Stimulated activated naive B cell treated with anti-CD40 and anti-IgM and Interleukin-4, amounts not matched to agents 10 μg/mL and 1 μg/mL and 100 μg/mL, for 72 hours (primary cell): ENCODE data around the gene GGT6.
"Not testable (repeated sequence)": the region's sequence is repeated elsewhere in the genome, so short reads cannot be mapped to it uniquely, and the experiment has no call there.

ENCODE experiments used
- ATAC-seq, 2 donors: fragments of 150-1000 bp; cut with Tn5 transposase; replicated peaks; 2 replicates each; pipeline ENCODE4 v1.10.0; 2021; ENCODE audit warnings: moderate library complexity in 1 of 2
- DNase-seq: peaks from one replicate; pipeline ENCODE4 v3.0.0; 2021
- H3K27ac Mint-ChIP-seq: one replicate; pipeline ENCODE4 v1.8.0; 2022; ENCODE audit warnings: mild to moderate bottlenecking, mixed read lengths
- H3K27me3 Mint-ChIP-seq, 2 donors: one replicate each; pipeline ENCODE4 v1.8.0; 2022; ENCODE audit warnings: mixed read lengths in 2 of 2
- H3K36me3 Mint-ChIP-seq, 2 donors: one replicate each; pipeline ENCODE4 v1.8.0; 2022; ENCODE audit warnings: mixed read lengths in 2 of 2, mild to moderate bottlenecking in 1 of 2
- H3K4me1 Mint-ChIP-seq, 2 donors: one replicate each; pipeline ENCODE4 v1.8.0; 2022; ENCODE audit warnings: mixed read lengths in 2 of 2, mild to moderate bottlenecking in 1 of 2
- H3K4me3 Mint-ChIP-seq, 2 donors: one replicate each; pipeline ENCODE4 v1.8.0; 2022; ENCODE audit warnings: mild to moderate bottlenecking in 2 of 2, mixed read lengths in 2 of 2, moderate library complexity in 1 of 2
- H3K9me3 Mint-ChIP-seq, 2 donors: one replicate each; pipeline ENCODE4 v1.8.0; 2022; ENCODE audit warnings: mixed read lengths in 2 of 2, mild to moderate bottlenecking in 1 of 2

Gene GGT6

DNA sequence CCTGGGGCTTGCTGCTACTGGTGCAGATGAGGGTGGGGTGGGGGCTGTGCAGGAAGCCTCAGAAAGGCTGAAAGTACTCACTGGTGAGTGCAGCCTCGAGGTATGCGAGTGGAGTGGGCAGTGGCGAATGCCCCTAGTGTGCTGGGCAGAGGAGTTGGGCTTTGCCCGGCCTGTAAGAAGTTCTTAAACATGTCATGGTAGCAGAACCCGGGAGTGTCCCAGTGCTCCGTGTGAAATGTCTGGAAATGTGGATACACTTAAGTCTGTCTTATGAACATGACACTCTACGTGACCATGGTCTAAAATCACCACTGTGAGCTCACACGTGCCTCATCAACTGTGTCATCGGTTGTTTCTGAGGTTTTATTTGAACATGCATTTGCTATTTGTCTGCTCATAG, 25.7 kb upstream of the GGT6 start:
- H3K27ac Mint-ChIP-seq: no peak overlapping the region
- no peaks in the 10 kb centered on the region for H3K36me3 Mint-ChIP-seq
- H3K4me1 Mint-ChIP-seq: peaks cover 7 to 9% of the 10 kb centered on the region in 2 donors
- DNase-seq (no peak), ATAC-seq (no peak)
- peaks cover 51 to 76% of the 10 kb centered on the region in 2 donors for H3K27me3 Mint-ChIP-seq
- no peak overlapping the region for H3K4me3 Mint-ChIP-seq
- no peaks in the 10 kb centered on the region for H3K9me3 Mint-ChIP-seq

DNA sequence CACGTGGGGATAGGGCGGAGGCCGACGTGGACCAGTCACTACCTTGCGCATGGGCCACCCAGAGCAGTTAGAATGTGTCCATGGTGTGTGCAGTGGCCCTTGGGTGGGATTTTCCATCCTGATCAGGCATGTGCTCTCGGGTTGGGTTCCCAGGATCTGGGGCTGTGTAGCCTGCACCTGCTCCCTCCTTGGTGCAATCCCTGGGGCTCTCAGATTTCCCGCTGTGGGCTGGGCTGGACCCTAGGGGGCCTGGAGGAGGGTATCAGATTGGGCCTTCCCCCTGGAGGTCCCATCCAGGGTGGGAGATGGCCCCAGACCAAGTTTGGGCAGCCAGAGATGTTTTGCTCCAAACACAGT, 25.2 kb upstream of the GGT6 start:
- peaks cover 7 to 9% of the 10 kb centered on the region in 2 donors for H3K4me1 Mint-ChIP-seq
- H3K36me3 Mint-ChIP-seq: no peaks in the 10 kb centered on the region
- ATAC-seq (no peak), DNase-seq (no peak)
- H3K4me3 Mint-ChIP-seq: no peak overlapping the region
- H3K9me3 Mint-ChIP-seq: no peaks in the 10 kb centered on the region
- H3K27ac Mint-ChIP-seq: no peak overlapping the region
- peaks cover 53 to 76% of the 10 kb centered on the region in 2 donors for H3K27me3 Mint-ChIP-seq

DNA sequence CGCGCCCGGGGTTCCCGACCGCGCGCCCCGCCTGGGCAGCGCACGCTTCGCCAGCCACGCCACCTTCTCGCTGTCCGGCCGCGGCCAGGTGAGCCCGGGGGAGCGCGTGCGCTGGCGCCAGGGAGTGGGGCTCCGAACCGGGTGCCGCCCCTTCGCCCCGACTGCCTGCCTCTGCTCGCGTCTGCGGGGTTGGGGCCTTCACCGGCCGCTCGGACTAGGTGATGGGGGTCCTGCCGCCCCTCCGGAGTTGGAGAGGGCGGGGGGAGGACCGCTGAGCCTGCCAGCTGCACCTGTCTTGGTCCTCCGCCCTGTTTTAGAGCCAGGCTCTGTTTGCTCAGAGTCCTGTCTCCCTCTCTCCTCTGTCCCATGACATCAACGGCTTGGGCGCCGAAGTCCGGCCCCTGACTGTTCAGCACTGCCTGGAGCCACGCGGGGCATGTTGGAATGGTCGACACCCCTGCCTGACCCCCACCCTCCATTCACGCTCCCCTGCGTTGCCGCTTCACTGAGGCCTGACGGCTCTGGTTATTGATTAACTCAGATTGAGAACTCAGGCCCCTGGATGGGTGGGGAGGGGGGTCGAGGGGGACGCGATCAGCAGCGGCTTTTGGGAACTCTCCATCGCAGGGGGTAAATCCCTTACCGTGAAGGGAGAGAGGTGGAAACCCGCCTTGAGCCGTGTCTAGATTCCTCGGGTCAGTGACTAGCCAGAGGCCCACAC, 24.7 kb upstream of the GGT6 start:
- ATAC-seq: no peak

DNA sequence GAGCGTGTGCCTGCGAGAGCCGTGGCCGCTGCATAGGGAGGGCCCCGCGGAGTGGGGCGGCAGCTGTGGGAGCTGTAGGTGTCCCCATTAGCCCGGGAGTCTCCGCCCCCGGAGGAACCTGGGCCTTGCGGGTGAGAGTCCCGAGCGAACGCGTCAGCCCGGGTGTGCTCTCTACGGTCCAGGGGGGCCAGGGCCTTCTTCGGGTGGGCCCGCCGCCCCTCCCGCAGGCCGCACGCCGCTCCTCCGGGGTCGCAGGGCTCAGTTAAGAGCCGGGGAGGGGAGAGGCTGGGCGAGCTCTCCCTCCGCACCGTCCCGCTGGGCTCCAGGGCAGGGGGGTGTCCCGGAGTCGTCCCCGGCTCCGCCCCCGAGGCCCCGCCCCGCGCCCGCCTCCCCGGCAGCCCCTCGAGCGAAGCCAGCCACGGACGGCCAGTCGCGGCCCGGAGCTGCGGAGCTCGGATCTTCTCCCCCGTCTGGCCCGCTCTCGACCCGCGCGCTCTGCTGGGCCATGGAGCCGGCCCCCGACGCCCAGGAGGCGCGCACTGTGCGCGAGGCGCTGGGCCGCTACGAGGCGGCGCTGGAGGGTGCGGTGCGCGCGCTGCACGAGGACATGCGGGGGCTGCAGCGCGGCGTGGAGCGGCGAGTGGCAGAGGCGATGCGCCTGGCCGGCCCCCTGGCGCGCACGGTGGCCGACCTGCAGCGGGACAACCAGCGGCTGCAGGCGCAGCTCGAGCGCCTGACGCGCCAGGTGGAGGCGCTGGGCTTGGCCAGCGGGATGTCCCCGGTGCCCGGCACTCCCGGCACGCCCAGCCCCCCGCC, 23.9 kb upstream of the GGT6 start, which contains the start of gene SMTNL2:
Gene SMTNL2 (plus strand): TSS at position 429 of the 816 bp plus-strand sequence. CDS start 77 bp downstream, at position 506.
- DNase-seq (no peak), ATAC-seq (peak; percentile 48 to 64)
- Mint-ChIP-seq H3K27me3 (peaks cover 56 to 69% of the 10 kb centered on the region in 2 donors), H3K4me1 (peaks cover 7 to 9% of the 10 kb centered on the region in 2 donors), H3K9me3 (no peaks in the 10 kb centered on the region), H3K27ac (no peak within 1 kb of the TSS), H3K4me3 (peak within 1 kb of the TSS; percentile 74 to 79), H3K36me3 (no peaks in the 10 kb centered on the region)

More for the DNA sequence above, 24.7 kb upstream of the GGT6 start:
- Mint-ChIP-seq H3K9me3 (no peaks in the 10 kb centered on the region), H3K27ac (no peak overlapping the region), H3K36me3 (no peaks in the 10 kb centered on the region), H3K4me1 (peaks cover 7 to 9% of the 10 kb centered on the region in 2 donors), H3K27me3 (peaks cover 50 to 71% of the 10 kb centered on the region in 2 donors), H3K4me3 (peak overlapping the region; percentile 17 to 51)
- DNase-seq: no peak

DNA sequence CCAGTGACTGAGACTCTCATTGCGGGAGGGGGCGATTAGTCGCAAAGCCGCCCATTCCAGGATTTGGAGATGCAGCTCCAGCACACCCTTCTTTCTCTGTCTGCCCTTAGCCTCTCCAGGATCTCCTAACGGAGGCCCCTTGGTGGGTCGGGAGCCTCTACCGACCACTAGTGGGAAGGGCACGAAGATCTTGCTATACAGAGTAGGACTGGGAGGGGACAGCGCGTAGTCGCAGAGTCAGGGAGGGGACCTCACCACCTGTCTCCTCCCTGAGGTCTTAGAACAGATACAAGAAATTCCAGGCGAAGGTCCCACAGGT, 23.4 kb upstream of the GGT6 start:
- ATAC-seq: peak; percentile 61 to 70
- no peak for DNase-seq
- no peaks in the 10 kb centered on the region for H3K36me3 Mint-ChIP-seq
- peak overlapping the region; percentile 74 to 79 for H3K4me3 Mint-ChIP-seq
- no peaks in the 10 kb centered on the region for H3K9me3 Mint-ChIP-seq
- H3K27ac Mint-ChIP-seq: no peak overlapping the region
- H3K4me1 Mint-ChIP-seq: peaks cover 7 to 9% of the 10 kb centered on the region in 2 donors
- H3K27me3 Mint-ChIP-seq: peaks cover 56 to 64% of the 10 kb centered on the region in 2 donors

DNA sequence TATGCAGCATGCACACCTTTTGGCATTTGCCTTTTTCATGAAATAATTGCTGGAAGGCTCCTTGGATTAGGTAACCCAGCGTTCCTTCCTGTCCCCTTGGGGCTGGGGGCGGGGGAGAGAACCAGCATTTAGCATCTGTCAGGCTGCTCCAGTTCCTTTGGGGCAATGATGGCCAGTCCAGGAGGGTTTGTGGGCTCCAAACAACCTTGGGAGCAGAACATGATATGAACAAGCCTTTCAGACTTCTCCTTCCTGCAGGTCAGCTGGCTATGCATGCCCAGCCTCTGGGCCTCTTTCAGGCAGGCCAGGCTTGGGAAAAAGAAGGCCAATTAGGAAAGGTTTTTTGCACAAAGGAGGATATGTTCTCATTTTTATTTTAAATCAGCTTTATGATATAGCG, 22.8 kb upstream of the GGT6 start:
- Mint-ChIP-seq H3K4me1 (peaks cover 7% of the 10 kb centered on the region in 2 donors), H3K27me3 (peaks cover 56 to 58% of the 10 kb centered on the region in 2 donors), H3K27ac (no peak overlapping the region), H3K4me3 (peak overlapping the region in 1 of 2 donors; percentile 25), H3K36me3 (no peaks in the 10 kb centered on the region), H3K9me3 (no peaks in the 10 kb centered on the region)
- ATAC-seq: no peak
- no peak for DNase-seq

DNA sequence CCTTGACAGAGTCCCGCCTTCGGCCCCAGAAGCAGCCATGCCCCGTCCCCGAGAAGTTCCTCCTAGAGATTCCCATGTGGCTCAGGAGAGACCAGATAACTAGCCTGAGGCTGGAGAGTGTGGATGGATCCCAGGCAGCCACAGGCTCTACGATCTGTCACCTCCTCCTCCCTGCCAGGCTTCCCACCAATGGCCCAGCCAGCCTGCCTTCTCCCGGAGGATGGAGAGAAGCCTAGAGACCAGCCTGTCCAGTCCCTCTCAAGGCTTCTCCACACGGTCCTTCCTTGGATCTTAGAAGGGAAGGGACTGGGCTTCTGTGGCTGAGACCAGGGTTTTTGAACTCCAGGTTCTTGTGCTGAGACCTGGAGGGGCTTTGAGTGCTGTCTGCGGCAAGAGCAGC, 22.3 kb upstream of the GGT6 start:
- DNase-seq (no peak), ATAC-seq (no peak)
- H3K27ac Mint-ChIP-seq: no peak overlapping the region
- H3K4me1 Mint-ChIP-seq: peaks cover 7% of the 10 kb centered on the region in 2 donors
- H3K9me3 Mint-ChIP-seq: no peaks in the 10 kb centered on the region
- peak overlapping the region in 1 of 2 donors; percentile 46 for H3K4me3 Mint-ChIP-seq
- peaks cover 56% of the 10 kb centered on the region in 2 donors for H3K27me3 Mint-ChIP-seq
- H3K36me3 Mint-ChIP-seq: no peaks in the 10 kb centered on the region

DNA sequence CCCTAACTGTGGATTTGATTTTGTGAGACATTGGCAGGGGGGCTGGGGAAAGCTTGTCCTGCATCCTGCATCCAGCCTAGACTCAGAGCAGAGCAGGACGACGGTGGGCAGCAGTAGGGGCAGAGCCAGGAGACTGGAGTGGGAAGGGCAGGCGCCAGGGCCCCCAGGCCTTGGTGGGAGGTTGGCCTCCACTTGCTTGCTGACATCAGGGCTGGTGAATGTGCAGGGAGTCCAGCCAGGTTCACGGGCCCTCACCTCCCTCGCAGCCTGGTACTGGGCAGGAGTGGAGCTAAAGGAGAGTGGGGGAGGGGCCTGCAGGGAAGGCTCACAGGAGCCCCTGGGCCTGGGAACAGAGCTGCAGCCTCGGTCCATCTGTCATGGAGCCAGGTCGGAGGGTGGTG, 21.7 kb upstream of the GGT6 start:
- peaks cover 56% of the 10 kb centered on the region in 2 donors for H3K27me3 Mint-ChIP-seq
- DNase-seq (no peak), ATAC-seq (no peak)
- no peaks in the 10 kb centered on the region for H3K36me3 Mint-ChIP-seq
- H3K27ac Mint-ChIP-seq: no peak overlapping the region
- H3K9me3 Mint-ChIP-seq: no peaks in the 10 kb centered on the region
- H3K4me3 Mint-ChIP-seq: no peak overlapping the region
- H3K4me1 Mint-ChIP-seq: peaks cover 7% of the 10 kb centered on the region in 2 donors

DNA sequence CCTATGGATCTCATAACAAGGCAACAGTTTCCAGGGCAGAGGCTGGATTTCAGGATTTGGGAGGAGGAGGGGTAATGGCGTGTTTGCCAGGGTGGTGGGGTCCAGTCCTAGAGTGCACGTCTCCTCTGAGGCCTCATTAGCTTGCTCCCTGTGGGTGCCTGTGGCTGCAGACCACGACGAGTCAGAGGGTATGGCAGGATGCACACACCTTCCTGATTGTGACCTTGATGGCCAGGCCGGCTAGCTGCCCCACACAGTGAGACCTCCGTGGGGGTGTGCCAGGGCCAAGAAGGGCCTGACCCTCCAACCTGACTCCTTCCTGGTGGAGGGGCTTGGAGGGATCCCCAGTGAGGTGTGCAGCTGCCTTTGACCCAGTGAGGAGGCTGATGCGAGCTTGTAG, 19.9 kb upstream of the GGT6 start:
- Mint-ChIP-seq H3K9me3 (no peaks in the 10 kb centered on the region), H3K27me3 (peaks cover 46 to 49% of the 10 kb centered on the region in 2 donors), H3K4me1 (peaks cover 7% of the 10 kb centered on the region in 2 donors), H3K36me3 (no peaks in the 10 kb centered on the region), H3K4me3 (no peak overlapping the region), H3K27ac (no peak overlapping the region)
- no peak for ATAC-seq
- DNase-seq: no peak

DNA sequence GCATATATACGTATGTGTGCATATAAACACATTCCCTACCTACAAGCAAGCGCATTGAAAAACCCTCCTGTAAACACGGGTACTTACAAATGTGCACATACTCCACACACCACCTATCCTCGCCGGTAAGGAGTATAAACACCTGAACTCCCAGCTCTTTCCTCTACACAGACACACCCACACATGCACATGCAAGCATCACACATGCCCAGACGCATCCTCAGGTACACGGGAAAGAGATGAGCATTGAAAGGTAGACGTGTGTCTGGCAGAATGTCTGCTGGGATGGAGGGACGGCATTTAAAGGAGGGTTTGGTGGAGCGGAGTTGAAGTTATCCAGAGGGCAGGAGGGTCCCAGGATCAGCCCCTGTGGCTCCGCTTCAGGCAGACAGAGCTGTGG, 19.3 kb upstream of the GGT6 start:
- ATAC-seq (no peak), DNase-seq (no peak)
- peaks cover 5 to 7% of the 10 kb centered on the region in 2 donors for H3K4me1 Mint-ChIP-seq
- H3K36me3 Mint-ChIP-seq: no peaks in the 10 kb centered on the region
- peaks cover 46 to 51% of the 10 kb centered on the region in 2 donors for H3K27me3 Mint-ChIP-seq
- no peak overlapping the region for H3K27ac Mint-ChIP-seq
- H3K4me3 Mint-ChIP-seq: no peak overlapping the region
- no peaks in the 10 kb centered on the region for H3K9me3 Mint-ChIP-seq

DNA sequence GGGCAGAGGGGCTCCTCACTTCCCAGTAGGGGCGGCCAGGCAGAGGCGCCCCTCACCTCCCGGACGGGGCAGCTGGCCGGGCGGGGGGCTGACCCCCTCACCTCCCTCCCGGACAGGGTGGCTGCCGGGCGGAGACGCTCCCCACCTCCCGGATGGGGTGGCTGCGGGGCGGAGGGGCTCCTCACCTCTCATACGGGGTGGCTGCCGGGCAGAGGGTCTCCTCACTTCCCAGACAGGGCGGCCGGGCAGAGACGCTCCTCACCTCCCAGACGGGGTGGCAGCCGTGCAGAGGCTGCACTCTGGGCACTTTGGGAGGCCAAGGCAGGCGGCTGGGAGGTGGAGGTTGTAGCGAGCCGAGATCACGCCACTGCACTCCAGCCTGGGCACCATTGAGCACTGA, 18.0 kb upstream of the GGT6 start:
- not testable (repeated sequence) for H3K4me3 Mint-ChIP-seq, H3K4me1 Mint-ChIP-seq, H3K27ac Mint-ChIP-seq, H3K36me3 Mint-ChIP-seq, DNase-seq, ATAC-seq, H3K9me3 Mint-ChIP-seq
- peaks cover 41 to 46% of the 10 kb centered on the region in 2 donors for H3K27me3 Mint-ChIP-seq

DNA sequence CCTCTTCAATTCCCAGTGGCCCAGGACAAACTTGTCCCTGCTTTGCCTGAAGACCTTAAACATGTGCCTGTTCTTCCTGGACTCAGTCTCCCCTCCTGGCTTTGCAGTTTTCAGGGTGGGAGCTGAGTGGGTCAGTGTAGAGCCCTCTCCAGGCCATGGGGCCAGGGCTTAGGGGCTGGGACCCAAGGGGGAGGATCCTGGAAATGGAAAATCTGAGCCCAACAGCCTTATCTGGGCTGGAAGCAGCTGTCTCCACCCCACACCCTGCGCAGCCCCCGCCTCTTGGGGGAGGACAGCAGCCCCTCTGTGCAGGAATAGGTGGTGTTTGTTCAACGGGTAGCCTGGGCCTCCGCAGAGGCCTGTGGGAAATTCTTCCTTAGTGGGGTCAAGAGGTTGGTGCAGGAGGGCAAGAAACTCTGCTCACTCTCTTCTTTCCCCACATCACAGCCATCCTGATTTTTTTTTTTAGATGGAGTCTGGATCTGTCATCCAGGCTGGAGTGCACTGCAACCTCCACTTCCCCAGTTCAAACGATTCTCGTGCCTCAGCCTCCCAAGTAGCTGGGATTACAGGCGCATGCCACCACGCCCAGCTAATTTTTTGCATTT, 17.1 kb upstream of the GGT6 start:
- no peak overlapping the region for H3K27ac Mint-ChIP-seq
- no peaks in the 10 kb centered on the region for H3K9me3 Mint-ChIP-seq
- peaks cover 32 to 41% of the 10 kb centered on the region in 2 donors for H3K27me3 Mint-ChIP-seq
- ATAC-seq (no peak), DNase-seq (no peak)
- peaks cover 10 to 12% of the 10 kb centered on the region in 2 donors for H3K4me1 Mint-ChIP-seq
- H3K36me3 Mint-ChIP-seq: no peaks in the 10 kb centered on the region
- no peak overlapping the region for H3K4me3 Mint-ChIP-seq

DNA sequence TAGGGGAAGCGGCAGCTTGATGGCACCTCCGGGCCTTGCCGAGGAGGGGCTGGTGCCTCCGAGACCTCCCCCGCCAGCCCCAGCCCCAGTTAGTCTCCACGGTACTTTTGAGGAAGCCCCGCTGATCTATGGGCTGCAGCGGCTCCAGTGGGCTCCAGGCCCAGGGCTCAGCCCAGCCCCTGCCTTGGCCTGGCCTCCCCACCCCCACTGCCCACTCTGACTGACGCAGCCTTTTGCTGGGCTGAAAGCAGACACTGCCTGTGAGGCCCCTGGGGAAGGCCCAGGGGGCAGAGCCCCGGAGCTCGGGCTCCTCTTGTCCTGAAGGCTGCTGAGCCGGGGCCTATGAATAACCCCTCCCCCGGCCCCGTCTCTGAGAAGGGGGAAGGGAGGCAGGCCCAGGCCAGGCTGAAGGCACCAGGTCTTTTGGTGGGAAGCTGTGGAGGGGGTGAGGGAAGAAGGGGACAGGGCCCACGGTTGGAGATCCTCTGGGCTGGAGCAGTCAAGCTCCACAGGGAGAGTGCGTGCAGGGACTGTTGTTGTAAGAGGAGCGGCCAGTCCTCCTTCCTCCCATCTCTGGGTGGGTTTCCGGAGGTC, 16.4 kb upstream of the GGT6 start:
- no peaks in the 10 kb centered on the region for H3K9me3 Mint-ChIP-seq
- H3K27ac Mint-ChIP-seq: no peak overlapping the region
- peaks cover 10 to 12% of the 10 kb centered on the region in 2 donors for H3K4me1 Mint-ChIP-seq
- DNase-seq: no peak
- ATAC-seq: no peak
- H3K27me3 Mint-ChIP-seq: peaks cover 26 to 35% of the 10 kb centered on the region in 2 donors
- H3K4me3 Mint-ChIP-seq: no peak overlapping the region
- no peaks in the 10 kb centered on the region for H3K36me3 Mint-ChIP-seq

DNA sequence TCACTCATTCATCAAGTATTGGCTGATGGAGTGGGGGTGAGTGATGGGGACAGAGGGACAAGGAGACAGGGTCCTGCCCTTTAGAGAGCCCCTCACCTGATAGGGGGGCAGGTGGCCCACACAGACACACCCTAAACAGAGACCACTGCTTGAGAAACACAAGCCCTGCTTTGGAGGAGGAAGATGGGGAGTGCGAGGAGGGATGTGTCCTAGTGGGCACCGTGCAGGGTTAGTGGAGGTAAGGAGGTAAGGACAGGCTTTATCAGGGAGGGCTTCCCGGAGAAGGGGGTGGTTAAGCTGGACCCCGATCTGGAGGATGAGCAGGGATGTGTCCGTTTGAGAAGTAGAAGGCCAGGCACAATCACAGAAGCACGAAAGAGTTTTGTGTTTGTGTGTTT, 15.8 kb upstream of the GGT6 start:
- H3K4me1 Mint-ChIP-seq: peaks cover 10 to 12% of the 10 kb centered on the region in 2 donors
- no peak overlapping the region for H3K27ac Mint-ChIP-seq
- no peak for DNase-seq
- H3K9me3 Mint-ChIP-seq: no peaks in the 10 kb centered on the region
- no peak for ATAC-seq
- no peaks in the 10 kb centered on the region for H3K36me3 Mint-ChIP-seq
- peaks cover 26 to 35% of the 10 kb centered on the region in 2 donors for H3K27me3 Mint-ChIP-seq
- H3K4me3 Mint-ChIP-seq: no peak overlapping the region
